ENCODE data around the gene ARHGAP25. TPM values are rescaled to one million over a fixed set of nuclear protein-coding genes. Genes with fewer than 3 reads are reported as not detected.
A peak's percentile ranks its signal among the peaks of the same experiment; 100 is the strongest.

Gene ARHGAP25
- total and polyA plus RNA-seq, 11 donors = 2.6 to 27.9 (median 4.8) TPM

DNA sequence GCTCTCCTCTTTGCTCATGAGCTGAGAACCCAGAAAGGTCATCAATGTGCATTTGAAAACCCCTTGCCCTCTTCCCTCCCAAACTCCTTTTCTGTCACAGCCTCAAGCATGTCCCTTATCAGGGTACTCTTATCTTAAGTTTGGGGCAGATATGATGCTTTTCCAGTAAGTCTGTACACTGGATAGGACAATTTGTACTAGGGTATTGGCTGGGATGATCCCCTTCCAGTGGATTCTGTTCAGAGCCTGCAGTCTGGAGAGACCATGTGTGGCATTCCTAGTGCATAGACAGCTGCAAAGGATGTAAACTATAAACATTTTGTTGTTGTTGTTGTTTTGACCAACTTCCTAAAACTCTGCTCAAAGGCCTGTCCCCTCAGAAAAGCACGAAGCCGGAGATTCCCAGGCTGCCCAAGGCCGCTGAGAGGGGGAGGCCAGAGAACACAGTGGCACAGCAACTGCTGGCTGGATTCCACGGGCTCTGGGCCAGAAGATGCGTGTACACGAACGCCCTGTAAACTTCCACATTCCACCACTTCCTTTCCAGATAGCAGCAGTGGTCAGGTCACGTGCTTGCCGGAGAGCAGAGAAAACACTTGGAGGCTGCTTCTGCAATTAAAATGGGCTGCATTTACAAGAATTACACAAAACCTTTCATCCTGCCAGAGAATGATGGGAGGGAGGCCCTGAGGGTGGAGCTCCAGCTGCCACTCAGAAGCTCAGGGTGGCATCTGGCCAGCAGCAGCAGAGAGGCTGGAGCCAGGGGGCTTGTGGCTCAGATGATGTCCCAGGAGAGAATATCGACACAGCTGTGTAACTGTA, 94.5 kb downstream of the ARHGAP25 start:
- Histone ChIP-seq H3K4me3 (peak overlapping the region in 9 of 12 donors; percentile 3 to 30 (median 15)), H3K36me3 (peaks cover 0 to 40% (median 7%) of the 10 kb centered on the region in 9 donors), H3K27me3 (no peaks in the 10 kb centered on the region), H3K27ac (peak overlapping the region; percentile 53 to 85 (median 74)), H3K9me3 (no peaks in the 10 kb centered on the region), H3K4me1 (peaks cover 11 to 84% (median 44%) of the 10 kb centered on the region in 12 donors)
- peak; percentile 82 to 86 (median 83) for ATAC-seq
- 0 to 1% (median 0%) methylated on average over 6 to 10 of the region's 10 CpGs for WGBS, 4 donors
- peak; percentile 91 to 97 (median 94) for DNase-seq
- TF ChIP-seq, protein P1, sequence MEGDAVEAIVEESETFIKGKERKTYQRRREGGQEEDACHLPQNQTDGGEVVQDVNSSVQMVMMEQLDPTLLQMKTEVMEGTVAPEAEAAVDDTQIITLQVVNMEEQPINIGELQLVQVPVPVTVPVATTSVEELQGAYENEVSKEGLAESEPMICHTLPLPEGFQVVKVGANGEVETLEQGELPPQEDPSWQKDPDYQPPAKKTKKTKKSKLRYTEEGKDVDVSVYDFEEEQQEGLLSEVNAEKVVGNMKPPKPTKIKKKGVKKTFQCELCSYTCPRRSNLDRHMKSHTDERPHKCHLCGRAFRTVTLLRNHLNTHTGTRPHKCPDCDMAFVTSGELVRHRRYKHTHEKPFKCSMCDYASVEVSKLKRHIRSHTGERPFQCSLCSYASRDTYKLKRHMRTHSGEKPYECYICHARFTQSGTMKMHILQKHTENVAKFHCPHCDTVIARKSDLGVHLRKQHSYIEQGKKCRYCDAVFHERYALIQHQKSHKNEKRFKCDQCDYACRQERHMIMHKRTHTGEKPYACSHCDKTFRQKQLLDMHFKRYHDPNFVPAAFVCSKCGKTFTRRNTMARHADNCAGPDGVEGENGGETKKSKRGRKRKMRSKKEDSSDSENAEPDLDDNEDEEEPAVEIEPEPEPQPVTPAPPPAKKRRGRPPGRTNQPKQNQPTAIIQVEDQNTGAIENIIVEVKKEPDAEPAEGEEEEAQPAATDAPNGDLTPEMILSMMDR (IDR thresholded peaks at IDR 0.05) = peak in 1 of 12 donors; percentile 10
- TF ChIP-seq POLR2A (IDR thresholded peaks at IDR 0.05) = no peak
- intact Hi-C loops (cut with DNase I) = loop anchor here in 2 of 10 donors (5.0 kb wide), 1 partner anchor 57 kb away; no protein-coding TSS in a partner anchor

DNA sequence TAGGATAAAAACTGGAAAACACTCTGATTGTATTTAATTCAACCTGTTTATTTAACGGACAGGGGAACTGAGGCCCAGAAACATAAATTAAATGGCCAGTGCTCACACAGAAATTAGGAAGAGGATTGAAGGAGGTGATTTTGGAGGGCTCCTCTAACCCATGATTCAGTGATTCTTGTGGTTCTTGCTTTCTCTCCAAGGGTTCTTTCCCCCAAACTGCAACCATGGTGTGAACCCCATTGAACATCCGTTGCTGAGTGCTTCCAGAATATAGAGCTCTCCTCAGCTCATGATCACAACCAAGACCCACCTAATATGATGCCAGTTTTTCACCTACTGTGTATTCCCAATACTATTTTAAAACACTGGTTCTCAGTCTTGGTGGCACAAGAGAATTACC, 95.1 kb downstream of the ARHGAP25 start:
- H3K4me1 ChIP-seq = peaks cover 11 to 90% (median 44%) of the 10 kb centered on the region in 12 donors
- intact Hi-C loops (cut with DNase I) = loop anchor here in 8 of 10 donors (5.0 to 10.0 kb wide), 6 partner anchors 52 to 362 kb away; partner anchors contain the start of genes APLF (in 1 of the 8) and FBXO48 (in 1 of the 8)
- H3K27ac ChIP-seq = peak overlapping the region; percentile 53 to 85 (median 74)
- H3K36me3 ChIP-seq = peaks cover 0 to 34% (median 7%) of the 10 kb centered on the region in 9 donors
- DNase-seq (no peak), ATAC-seq (no peak)
- peak overlapping the region in 4 of 12 donors; percentile 3 to 15 (median 10) for H3K4me3 ChIP-seq
- H3K27me3 ChIP-seq = no peaks in the 10 kb centered on the region
- 41 to 51% (median 42%) methylated on average over 2 of the region's 2 CpGs for WGBS, 4 donors
- no peaks in the 10 kb centered on the region for H3K9me3 ChIP-seq
- TF ChIP-seq, protein P1 (IDR thresholded peaks at IDR 0.05) = no peak
- no peak for TF ChIP-seq POLR2A (IDR thresholded peaks at IDR 0.05)

DNA sequence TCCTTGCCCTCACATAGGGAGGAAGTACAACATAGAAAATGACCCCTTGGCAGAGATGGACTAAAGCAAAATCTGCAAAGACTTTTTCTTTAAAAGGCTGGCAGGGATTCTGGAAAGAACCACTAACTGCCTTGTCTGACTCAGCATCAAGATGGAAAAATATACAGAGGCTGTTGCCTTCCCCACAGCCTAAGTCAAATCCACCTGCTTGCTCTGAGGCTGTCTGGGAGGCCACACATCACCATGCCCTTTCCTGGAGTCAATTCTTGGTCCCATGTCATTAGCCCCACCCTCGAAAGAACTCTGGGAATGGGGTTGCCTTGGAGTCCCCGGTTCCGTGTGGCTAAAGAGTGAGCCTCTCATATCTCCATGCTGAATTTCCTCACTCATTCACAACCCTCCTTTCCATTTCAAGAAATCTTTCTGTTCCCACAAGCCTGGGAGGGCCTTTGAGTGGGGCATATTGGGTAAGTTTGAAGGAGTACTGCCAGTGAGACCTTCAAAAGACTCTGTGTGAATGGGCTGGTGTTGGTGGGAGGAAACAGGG, 97.1 kb downstream of the ARHGAP25 start:
- no peaks in the 10 kb centered on the region for H3K9me3 ChIP-seq
- no peak overlapping the region for H3K4me3 ChIP-seq
- peak overlapping the region; percentile 60 to 90 (median 78) for H3K27ac ChIP-seq
- WGBS, 4 donors = 52 to 66% (median 59%) methylated on average over 3 of the region's 3 CpGs
- H3K27me3 ChIP-seq = no peaks in the 10 kb centered on the region
- TF ChIP-seq, protein P1 (IDR thresholded peaks at IDR 0.05) = no peak
- TF ChIP-seq POLR2A (IDR thresholded peaks at IDR 0.05) = no peak
- intact Hi-C loops (cut with DNase I) = loop anchor here in 6 of 10 donors (5.0 to 10.0 kb wide), 6 partner anchors 54 to 364 kb away; partner anchors contain the start of genes APLF (in 1 of the 6) and FBXO48 (in 1 of the 6)
- ATAC-seq (peak in 3 of 4 donors; percentile 8 to 33 (median 15)), DNase-seq (peak in 1 of 5 donors; percentile 22)
- H3K4me1 ChIP-seq = peaks cover 11 to 97% (median 44%) of the 10 kb centered on the region in 12 donors
- H3K36me3 ChIP-seq = peaks cover 0 to 14% (median under 1%) of the 10 kb centered on the region in 9 donors

All from heart left ventricle (tissue), 16 donors.